NCI-H1092 treated with DMSO at 0.1 percent for 48 hours (cell line): ENCODE measurements around the gene CUEDC1.
"Not testable (repeated sequence)": the region's sequence is repeated elsewhere in the genome, so short reads cannot be mapped to it uniquely, and the experiment has no call there.

Source experiments
- DNase-seq: peaks from one replicate; lab custom pipeline; 2025; lab: John Stamatoyannopoulos, UW

The CUEDC1 gene

GRCh38 chr17:57985675-57985974, 30.4 kb upstream of the CUEDC1 start:
- no peak for DNase-seq

GRCh38 chr17:57984936-57985674, 29.9 kb upstream of the CUEDC1 start:
- DNase-seq: no peak

GRCh38 chr17:57984261-57984890, 29.2 kb upstream of the CUEDC1 start:
- DNase-seq: no peak

GRCh38 chr17:57983446-57983845, 28.2 kb upstream of the CUEDC1 start:
- DNase-seq: no peak

- no peak for DNase-seq
Measured at GRCh38 chr17:57982452-57983170, 27.4 kb upstream of the CUEDC1 start.

- DNase-seq: no peak
Measured at GRCh38 chr17:57980522-57980921, 25.3 kb upstream of the CUEDC1 start.

- DNase-seq: no peak
Measured at GRCh38 chr17:57979076-57979475, 23.9 kb upstream of the CUEDC1 start.

- no peak for DNase-seq
Measured at GRCh38 chr17:57976594-57976993, 21.4 kb upstream of the CUEDC1 start.

- DNase-seq: no peak
Measured at GRCh38 chr17:57975044-57975443, 19.8 kb upstream of the CUEDC1 start.

- DNase-seq: not testable (repeated sequence)
Measured at GRCh38 chr17:57974053-57974824, 19.0 kb upstream of the CUEDC1 start.

GRCh38 chr17:57972151-57972550, 16.9 kb upstream of the CUEDC1 start:
- no peak for DNase-seq

GRCh38 chr17:57971572-57971971, 16.4 kb upstream of the CUEDC1 start:
- no peak for DNase-seq

- no peak for DNase-seq
Measured at GRCh38 chr17:57970710-57971109, 15.5 kb upstream of the CUEDC1 start.

- DNase-seq: no peak
Measured at GRCh38 chr17:57968456-57968855, 13.2 kb upstream of the CUEDC1 start.

GRCh38 chr17:57966875-57967274, 11.7 kb upstream of the CUEDC1 start:
- DNase-seq: no peak

- no peak for DNase-seq
Measured at GRCh38 chr17:57966246-57966645, 11.0 kb upstream of the CUEDC1 start.

GRCh38 chr17:57965521-57966160, 10.4 kb upstream of the CUEDC1 start:
- DNase-seq: no peak

- no peak for DNase-seq
Measured at GRCh38 chr17:57963149-57963511, 7.9 kb upstream of the CUEDC1 start.

GRCh38 chr17:57962279-57963148, 7.3 kb upstream of the CUEDC1 start:
- no peak for DNase-seq

GRCh38 chr17:57959929-57960328, 4.7 kb upstream of the CUEDC1 start:
- no peak for DNase-seq

GRCh38 chr17:57958391-57958790, 3.2 kb upstream of the CUEDC1 start:
- DNase-seq: not testable (repeated sequence)
